ENCODE results near the gene SAFB2. TPM values are rescaled to one million over a fixed set of nuclear protein-coding genes. Genes with fewer than 3 reads are reported as not detected.

SAFB2 gene
- total and polyA plus RNA-seq, 9 of the 15 experiments (the other 6 are each of a cell fraction or from before 2014, with no cell fraction given): 4.5 to 103 (median 47.3) TPM

- TF ChIP-seq PML (IDR thresholded peaks at IDR 0.05; ENCODE audit: low read length) (no peak), HNRNPK (IDR thresholded peaks at IDR 0.05; ENCODE audit: low read depth, low read length, poor library complexity, severe bottlenecking) (no peak), ZC3H11A (IDR thresholded peaks at IDR 0.05; ENCODE audit: low read depth, low read length) (no peak)
Measured at GRCh38 chr19:5621945-5622464, 571 bp downstream of the SAFB2 start (continued).

GRCh38 chr19:5621311-5621944 lies 1.1 kb downstream of the SAFB2 start:
- peak overlapping the region; percentile 98 to 99 for H3K9ac ChIP-seq (ENCODE audit: insufficient read depth in 1 of 2, low read depth in 2 of 2, low read length in 2 of 2)
- no peaks in the 10 kb centered on the region for H3K27me3 ChIP-seq (ENCODE audit: control insufficient read depth in 2 of 2, insufficient read depth in 2 of 2, low read length in 2 of 2)
- intact Hi-C loops (cut with micrococcal nuclease): loop anchor here (10.0 kb wide), 1 partner anchor 63 kb away; the partner anchor contains the start of genes HSD11B1L and MICOS13
- peak overlapping the region; percentile 80 for H3K4me2 ChIP-seq (ENCODE audit: insufficient read depth, low read length)
- in situ Hi-C loops (cut with MboI): no loop called here
- H3K9me1 ChIP-seq (ENCODE audit: control insufficient read depth, insufficient read depth, low read length): peaks cover 6% of the 10 kb centered on the region
- POLR2A ChIA-PET: interaction anchor here (0.7 to 3.1 kb wide), 23 partner anchors 9 to 283 kb away, joined by 3 to 19 read pairs (median 4); partner anchors contain the start of genes CATSPERD, LONP1 and RPL36
- no TSS peak for BruUV-seq (replicated peaks)
- H3K27ac ChIP-seq (ENCODE audit: extremely low read depth, low read depth, low read length): peak overlapping the region; percentile 97
- no peak overlapping the region for H2AFZ ChIP-seq (ENCODE audit: low read depth, low read length)
- peak in 1 of 4 experiments; percentile 22 for DNase-seq (ENCODE audit: extremely low read depth in 1 of 4, low spot score in 3 of 4)
- peak overlapping the region; percentile 82 for H3K4me3 ChIP-seq
- H4K20me1 ChIP-seq (replicated peaks; ENCODE audit: control insufficient read depth, insufficient read depth, low read length): peaks cover 27% of the 10 kb centered on the region; the same call in 1 of the 2 replicates
- ATAC-seq: no peak
- WGBS (ENCODE audit: insufficient coverage, low coverage, missing lambda C conversion rate): 5% methylated on average over 14 of the region's 14 CpGs
- TF ChIP-seq JUN (IDR thresholded peaks at IDR 0.05; ENCODE audit: borderline replicate concordance, low read depth, low read length): no peak
- no peak for TF ChIP-seq JUN (CRISPR knock-in tag; IDR thresholded peaks at IDR 0.05; ENCODE audit: borderline replicate concordance)
- 0 out of 2 replicates have a peak, but pooled peaks have one; percentile 4 for TF ChIP-seq KAT7 (CRISPR knock-in tag; IDR thresholded peaks at IDR 0.05; ENCODE audit: borderline replicate concordance)
- peaks cover 71% of the 10 kb centered on the region for H3K36me3 ChIP-seq (ENCODE audit: control insufficient read depth, insufficient read depth, low read length)
- CTCF ChIA-PET (ENCODE audit: low intra/inter-chr PET ratio): no interaction called here
- FAIRE-seq: no peak
- H3K4me1 ChIP-seq (replicated peaks in 1 of 2; ENCODE audit: control insufficient read depth in 2 of 2, insufficient read depth in 2 of 2, low read length in 2 of 2): peaks cover 21 to 34% of the 10 kb centered on the region in 2 experiments
- H3K9me3 ChIP-seq (replicated peaks; ENCODE audit: control insufficient read depth, insufficient read depth, low read depth, low read length): no peaks in the 10 kb centered on the region
- H3K79me2 ChIP-seq (ENCODE audit: control insufficient read depth, insufficient read depth, low read length): peaks cover 97% of the 10 kb centered on the region

All from K562 (cell line).